HG02759 (cell line): ENCODE measurements around the gene ACTBL2.
"Not testable (repeated sequence)": the region's sequence is repeated elsewhere in the genome, so short reads cannot be mapped to it uniquely, and the experiment has no call there.

Source experiments
- ATAC-seq: cut with Tn5 transposase; IDR thresholded peaks from one replicate; pipeline ENCODE4 v1.9.1; 2021; ENCODE audit warnings: mild to moderate bottlenecking, moderate library complexity; ENCODE audit not compliant: unreplicated experiment

Gene ACTBL2

GRCh38 chr5:57494104-57495098, 11.8 kb upstream of the ACTBL2 start:
- peak; percentile 63 for ATAC-seq

GRCh38 chr5:57493034-57493433, 10.4 kb upstream of the ACTBL2 start:
- no peak for ATAC-seq

DNA sequence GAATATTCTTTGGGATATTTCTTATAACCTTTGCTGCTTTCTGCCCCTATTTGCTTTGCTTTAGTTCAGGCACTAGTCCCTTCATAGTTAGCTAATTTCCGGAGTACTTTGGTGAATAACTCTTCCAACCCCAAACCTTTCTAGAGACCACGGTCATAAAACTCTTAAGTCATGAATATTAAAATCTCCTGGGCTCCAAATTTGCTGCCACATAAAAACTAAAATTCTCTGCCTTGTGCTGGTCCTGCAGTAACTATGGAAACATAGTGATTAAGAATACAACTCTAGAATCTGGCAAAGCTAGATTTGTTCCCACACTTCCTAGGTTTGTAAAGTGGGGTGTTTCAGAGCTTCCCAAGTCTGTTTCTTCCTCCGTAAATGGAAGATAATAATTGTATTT, 10.0 kb upstream of the ACTBL2 start:
- ATAC-seq = no peak

- no peak for ATAC-seq
Measured at GRCh38 chr5:57491369-57491965, 8.9 kb upstream of the ACTBL2 start.

GRCh38 chr5:57488215-57488955, 5.8 kb upstream of the ACTBL2 start:
- ATAC-seq = no peak

DNA sequence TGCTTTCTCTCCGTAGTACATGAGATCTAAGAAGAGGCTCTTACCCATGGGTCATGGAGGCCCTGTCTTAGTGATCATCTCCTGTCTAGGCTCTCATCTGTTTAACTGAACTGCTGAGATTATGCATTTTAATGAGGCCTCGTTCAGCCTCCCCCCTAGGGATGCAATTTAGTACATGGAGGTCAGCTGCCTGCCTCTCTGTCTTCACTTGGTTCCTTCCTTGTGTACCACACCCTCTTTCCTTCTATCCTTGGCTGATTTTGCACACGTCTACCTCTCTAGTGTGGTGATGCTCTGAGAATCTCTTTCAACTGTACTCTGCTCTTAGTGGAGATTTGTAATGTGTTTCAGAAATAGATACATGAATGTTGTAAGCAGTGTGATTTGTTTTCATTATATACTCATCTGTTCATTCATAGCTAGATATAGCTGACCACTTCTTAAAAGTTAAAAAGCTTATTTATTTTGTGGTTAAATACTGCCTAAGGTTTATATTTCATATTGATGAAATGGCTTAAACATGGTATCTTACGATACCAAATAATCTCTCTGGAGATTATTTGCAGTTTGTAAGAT, 3.5 kb upstream of the ACTBL2 start:
- no peak for ATAC-seq

DNA sequence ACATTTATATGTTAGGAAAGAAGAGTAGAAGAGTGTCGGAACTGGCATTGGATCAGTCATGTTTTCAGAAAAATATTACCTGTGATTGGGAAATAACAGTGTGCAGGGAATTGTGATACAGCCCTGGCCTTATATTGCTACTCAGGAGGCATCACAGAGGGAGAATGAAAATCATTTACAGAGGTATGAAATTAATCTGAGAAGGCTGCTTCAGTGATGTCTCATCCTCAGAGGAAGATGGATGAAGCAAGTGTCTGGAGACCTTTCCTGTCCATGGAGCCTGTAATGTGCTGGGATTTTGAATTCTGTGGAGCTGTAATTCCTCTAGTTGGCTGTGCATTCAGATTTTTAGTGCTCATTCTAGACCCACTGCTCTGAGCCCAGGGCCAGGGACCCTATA, 3.8 kb downstream of the ACTBL2 start:
- ATAC-seq = no peak

DNA sequence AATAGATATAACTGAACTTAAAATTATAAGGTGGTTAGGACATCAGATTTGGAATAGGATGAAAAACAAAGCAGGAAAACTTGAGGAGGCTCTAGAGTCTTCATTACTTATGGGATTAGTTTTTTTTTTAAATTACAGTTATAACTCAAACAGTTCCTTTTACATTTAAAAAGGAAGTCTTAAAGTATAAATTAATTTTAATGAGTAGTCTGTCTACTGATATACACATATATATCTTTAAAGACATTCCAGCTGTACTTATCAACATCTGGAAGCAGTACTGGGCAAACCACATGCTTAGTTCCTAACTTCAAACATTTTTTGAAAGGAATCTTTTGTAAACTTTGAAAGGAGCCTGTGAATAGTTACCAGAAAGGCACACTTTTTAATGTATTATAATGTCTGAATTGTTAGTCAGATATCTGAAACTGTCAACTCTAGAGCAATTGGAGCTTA, 6.0 kb downstream of the ACTBL2 start:
- ATAC-seq = no peak

- no peak for ATAC-seq
Measured at GRCh38 chr5:57470339-57470738, 12.3 kb downstream of the ACTBL2 start.

- no peak for ATAC-seq
Measured at GRCh38 chr5:57468481-57469163, 14.0 kb downstream of the ACTBL2 start.

DNA sequence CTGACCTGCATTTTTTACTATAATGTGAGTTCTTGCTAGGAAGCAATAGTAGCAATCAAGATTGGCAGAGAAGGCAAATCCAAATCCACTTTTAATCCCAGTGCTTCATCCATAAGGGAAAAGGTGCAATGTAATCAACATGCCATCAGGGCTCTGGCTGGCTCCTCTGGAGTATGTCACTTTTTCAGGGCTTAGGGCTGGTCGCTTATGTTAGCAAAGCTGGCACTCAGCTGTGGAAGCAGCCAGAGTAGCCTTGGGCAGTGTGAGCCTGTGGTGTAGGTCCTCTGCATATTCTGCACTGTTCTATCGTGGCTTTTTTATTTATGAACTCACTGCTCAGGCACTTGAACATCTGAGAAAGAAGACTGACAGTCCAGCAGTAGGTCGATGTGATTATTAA, 16.1 kb downstream of the ACTBL2 start:
- ATAC-seq = no peak

DNA sequence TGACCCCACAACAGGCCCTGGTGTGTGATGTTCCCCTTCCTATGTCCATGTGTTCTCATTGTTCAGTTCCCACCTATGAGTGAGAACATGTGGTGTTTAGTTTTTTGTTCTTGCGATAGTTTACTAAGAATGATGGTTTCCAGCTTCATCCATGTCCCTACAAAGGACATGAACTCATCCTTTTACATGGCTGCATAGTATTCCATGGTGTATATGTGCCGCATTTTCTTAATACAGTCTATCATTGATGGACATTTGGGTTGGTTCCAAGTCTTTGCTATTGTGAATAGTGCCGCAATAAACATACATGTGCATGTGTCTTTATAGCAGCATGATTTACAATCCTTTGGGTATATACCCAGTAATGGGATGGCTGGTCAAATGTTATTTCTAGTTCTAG, 22.6 kb downstream of the ACTBL2 start:
- ATAC-seq = not testable (repeated sequence)

- no peak for ATAC-seq
Measured at GRCh38 chr5:57458443-57458842, 24.2 kb downstream of the ACTBL2 start.

DNA sequence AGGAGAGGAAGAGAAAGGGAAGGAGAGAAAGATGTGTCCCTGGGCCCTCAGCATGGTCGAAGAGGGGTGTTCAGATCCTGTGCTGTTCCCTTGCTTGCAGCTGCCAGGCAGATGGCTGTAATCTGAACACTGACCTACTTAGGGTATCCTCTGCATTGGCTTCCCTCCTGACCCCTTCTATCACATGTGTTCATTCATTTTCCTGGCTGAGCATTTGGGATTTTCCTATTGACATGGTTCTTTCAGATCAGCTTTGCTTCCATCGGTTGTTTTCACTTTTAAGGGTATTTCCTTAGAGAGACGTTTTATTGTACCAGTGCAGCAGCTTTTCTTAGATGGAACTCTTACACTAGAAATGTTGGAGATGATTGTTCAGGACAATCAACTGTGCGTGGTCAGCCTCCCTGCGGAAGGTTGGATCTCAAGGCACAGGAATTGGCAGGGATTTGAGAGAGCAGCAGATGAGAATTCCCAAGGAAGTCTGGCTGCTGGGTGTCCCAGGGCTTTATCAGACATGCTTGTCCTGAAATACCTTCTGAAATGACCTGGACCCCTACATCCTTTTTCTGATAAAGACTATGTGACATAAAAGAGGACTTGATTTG, 26.0 kb downstream of the ACTBL2 start:
- ATAC-seq = no peak

DNA sequence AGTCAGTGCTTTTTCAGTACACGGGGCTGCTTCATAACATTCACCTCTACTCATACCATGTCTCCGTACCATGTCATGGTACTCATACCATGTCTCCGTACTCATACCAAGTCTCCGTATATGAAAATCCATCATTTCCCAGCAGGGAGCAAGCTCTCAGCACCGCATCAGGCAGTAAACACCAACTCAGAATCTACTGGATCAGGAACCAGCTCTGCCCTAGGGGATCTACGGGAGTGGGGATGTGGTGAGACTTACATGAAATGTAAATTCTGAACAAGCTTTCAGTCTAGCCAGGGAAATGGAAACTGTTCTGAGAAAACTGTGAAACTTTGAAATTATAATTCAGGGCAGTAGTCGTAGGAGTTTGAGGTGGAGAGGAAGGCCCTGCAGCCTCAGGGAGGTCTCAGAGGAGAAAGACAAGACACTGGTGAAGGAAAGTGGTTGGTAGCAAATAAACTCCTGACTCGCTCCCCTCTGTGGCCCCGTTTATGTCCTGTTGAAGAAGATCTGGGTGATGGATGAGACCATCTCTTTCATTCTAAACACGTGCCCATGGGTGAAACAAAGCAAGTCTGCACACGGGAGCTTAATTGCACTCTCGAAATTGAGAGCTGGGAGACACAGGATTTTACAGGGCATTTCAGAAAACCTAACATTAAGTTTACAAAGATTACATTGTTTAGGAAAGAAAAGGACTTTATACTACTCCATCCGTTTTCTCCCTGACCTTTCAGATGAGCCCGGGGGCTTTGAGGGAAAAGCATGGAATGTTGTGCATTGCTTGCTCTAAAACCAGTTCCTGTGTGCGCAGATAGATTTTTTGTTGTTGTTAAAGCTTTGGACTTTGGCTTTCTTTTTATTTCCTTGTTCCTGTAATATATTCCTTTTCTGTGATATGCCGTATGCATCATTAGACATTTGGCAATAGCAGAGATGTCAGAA, 26.8 kb downstream of the ACTBL2 start:
- no peak for ATAC-seq

DNA sequence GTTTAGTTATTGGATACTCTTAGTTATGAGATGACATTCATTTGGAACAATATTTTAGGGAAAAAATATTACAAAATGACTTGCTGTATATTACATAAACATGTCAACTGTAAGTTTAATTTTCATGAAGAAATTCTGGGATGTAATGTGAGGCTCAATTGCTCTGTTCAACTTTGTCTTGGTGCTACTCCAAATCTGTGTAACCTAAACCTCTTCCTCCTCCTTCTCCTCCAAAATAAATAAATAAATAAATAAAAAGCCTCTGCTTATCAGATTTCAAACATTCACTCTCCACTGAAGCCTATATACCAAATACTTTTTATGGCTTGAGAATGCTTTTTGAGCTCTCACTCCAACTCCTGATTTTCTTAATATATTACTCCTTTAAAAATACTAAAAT, 27.7 kb downstream of the ACTBL2 start:
- ATAC-seq = no peak

DNA sequence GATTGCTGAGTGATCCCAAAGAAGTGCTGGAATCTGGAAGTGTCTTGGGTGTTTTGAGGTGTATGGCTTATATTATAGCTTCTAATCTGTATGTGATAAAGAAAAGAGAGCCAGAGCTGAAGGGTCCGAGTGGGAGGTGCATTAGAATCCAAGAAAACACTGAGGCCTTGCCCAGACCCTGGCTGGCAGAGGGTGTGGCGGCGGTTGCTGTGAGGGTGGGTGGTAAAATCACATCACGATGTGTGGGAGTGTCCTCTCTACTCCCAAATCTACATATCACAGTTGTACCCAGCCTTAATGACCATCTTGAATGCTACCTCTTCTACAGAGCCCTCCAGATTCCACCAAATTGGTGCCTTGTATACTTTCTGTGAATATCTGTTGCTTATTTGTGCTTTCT, 28.9 kb downstream of the ACTBL2 start:
- ATAC-seq = no peak

DNA sequence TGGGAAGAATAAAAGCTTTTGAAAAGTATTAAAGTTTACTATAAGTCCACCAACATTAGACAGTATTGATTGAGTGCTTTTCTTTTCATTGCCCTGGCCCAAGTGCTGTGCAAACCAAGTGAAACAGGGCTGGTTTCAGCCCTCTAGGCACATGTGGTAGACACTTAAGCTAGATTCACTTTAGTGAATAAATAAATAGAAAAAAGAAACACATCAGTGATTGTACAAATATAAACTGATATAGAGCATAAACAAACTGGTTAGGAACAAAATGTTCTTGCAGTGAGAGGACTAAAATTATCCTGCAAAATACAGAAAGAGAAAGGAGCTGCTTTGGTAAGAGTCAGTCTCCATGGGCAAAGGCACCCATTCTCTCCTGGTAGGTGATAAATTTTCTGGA, 29.7 kb downstream of the ACTBL2 start:
- no peak for ATAC-seq
